ENCODE data around the gene ATAT1. TPM values are rescaled to one million over a fixed set of nuclear protein-coding genes. Genes with fewer than 3 reads are reported as not detected.
A peak's percentile ranks its signal among the peaks of the same experiment; 100 is the strongest.

ATAT1 gene
- total RNA-seq, 2 donors from 2014 or later, result 11.3 to 13.1 TPM

DNA sequence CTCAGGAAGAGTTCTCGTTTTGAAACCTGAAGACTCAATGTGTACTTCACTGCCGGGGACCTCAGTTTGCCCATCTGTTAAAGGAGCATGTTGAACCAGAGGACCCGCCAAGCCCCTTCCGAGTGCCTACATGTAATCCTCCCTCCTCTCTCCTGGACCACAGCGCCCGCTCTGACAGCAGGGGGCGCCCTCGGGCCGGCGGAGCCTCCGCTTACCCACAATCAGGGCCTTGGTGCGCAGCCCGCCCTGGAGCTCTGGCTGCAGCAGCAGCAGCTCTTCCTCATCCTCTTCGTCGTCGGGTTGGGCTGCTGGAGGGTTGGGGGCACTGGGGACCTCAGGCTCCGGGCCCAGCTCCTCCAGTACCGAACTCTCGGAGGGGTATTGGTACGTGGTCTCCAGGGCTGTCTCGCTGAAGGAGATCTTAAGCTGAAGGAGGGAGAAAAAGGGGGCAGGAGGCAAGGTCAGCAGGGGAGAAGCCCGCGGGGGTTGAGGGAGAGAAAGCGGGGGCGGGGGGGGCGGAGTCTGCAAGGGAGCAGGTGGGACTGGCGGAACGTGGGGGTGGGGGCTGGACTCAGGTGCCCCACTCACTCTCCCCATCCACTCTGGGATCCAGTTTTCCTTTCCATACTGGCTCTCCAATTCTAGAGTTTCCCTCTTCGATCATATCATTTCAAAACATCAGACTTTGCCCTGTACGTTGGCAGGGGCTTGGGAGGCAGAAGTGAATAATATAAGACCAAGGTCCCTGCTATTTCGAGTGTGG, 52.5 kb downstream of the ATAT1 start:
- intact Hi-C loops (cut with DNase I, micrococcal nuclease), result loop anchor here (2.0 to 10.0 kb wide), 4 partner anchors 43 to 206 kb away; partner anchors contain the start of genes DDR1 (in 1 of the 2), FLOT1 (in 1 of the 2), IER3 (in 1 of the 2) and TUBB (in 1 of the 2)
- ATAC-seq, result peak; percentile 88
- peak; percentile 83 to 89 for DNase-seq

DNA sequence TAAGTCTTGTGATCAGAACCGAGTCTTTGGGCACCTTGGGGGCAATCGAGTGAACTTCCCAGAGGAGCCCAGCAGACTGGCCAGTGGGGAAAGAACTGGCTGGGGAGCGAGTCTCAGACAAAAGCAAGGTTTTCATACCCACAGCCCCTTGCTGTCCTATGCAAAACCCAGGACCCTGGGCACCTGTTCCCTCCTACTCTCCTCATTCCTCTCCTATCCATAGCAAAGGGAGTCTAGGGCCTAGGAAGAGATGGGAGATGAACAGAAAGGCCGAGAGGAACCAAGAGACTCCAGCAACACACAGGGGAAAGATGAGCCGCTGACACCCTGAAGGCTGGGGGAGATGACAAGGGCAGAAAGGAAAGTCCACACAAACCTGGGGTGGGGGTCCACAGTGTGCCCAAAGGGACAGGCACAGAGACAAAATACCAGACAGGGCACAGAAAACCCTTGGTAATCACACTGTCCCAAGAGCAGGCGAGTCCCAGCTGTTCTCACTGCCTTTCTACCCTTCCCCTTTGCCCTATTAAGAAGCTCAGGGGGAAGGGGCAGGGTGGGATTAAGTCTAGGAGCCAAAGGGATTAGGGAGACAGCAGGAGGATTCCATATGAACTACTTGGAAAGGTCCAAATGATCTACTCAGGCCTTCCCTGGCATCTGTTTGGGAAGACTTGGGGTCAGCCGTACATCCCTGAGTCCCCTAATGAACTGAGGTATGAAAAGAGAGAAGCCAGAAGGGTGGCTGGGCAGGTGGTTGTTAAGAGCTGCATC, 53.3 kb downstream of the ATAT1 start:
- intact Hi-C loops (cut with DNase I, micrococcal nuclease), result loop anchor here (2.0 to 10.0 kb wide), 4 partner anchors 42 to 205 kb away; partner anchors contain the start of genes DDR1 (in 1 of the 2), FLOT1 (in 1 of the 2), IER3 (in 1 of the 2) and TUBB (in 1 of the 2)
- ATAC-seq, result no peak
- DNase-seq, result no peak

DNA sequence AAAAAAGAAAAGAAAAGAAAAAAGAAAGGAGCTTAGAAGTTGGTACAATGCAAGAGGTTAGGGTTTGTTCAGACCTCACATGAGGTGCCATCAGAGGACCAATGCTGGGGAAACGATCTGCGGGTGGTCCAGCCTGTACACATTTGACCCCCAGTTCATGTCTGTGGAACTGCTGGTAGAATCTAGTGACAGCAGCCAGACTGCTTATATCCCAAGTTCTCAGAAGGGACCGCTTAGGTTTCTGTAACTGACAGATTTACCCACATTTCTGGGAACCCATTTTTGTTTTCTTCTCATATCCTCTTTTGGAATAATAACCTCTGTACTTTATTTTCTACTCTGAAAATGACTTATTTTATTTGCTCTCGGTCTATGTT, 55.1 kb downstream of the ATAT1 start:
- DNase-seq, result no peak
- intact Hi-C loops (cut with DNase I, micrococcal nuclease), result no loop called here
- no peak for ATAC-seq

DNA sequence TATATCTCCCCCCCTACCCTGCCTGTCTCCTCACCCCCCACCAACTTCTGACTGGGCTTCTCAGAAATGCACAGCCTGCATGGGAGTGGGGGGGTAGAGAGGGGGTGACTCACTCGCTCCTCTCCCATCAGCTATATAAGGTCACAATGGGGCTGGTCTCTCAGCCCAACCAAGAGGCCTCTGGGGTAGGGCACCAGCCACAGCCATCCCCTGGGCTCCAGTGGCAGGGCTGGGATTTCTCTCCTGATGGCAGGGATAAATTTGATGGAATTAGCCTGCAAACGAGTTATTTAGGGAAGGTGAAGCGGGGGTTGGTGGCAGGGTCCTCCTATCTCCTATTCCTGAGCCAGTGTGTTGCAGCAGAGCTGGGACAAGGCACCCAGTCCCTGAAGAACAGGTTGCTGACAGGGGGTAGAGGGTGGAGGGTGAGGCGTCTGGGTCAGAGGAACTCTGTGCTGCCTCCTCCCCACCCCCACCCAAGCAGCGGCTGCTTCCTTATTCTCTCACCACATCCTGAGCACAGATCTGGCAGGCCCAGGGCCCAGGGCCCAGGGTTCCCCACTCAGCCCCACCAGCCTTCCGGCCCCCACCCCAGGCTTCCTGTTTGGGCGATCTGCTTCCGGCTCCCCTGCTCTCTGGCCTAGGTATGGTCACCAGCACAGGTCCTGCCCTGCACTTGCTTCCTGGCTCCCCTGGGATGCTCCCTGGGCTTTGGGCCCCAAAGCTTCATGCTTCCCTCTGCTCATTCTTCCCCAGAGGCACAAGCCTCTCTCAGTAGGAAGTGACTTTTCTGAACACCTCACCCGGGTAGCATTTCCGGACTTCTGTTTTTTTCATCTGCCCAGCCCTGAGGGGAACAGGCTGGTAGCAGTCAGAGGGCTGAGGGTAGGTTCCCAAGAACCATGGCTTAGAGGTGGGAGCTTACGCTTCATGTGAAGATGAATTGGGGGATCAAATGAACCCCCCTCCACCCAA, 55.8 kb downstream of the ATAT1 start:
- intact Hi-C loops (cut with DNase I, micrococcal nuclease), result no loop called here
- DNase-seq (peak; percentile 81 to 87), ATAC-seq (peak; percentile 24)

DNA sequence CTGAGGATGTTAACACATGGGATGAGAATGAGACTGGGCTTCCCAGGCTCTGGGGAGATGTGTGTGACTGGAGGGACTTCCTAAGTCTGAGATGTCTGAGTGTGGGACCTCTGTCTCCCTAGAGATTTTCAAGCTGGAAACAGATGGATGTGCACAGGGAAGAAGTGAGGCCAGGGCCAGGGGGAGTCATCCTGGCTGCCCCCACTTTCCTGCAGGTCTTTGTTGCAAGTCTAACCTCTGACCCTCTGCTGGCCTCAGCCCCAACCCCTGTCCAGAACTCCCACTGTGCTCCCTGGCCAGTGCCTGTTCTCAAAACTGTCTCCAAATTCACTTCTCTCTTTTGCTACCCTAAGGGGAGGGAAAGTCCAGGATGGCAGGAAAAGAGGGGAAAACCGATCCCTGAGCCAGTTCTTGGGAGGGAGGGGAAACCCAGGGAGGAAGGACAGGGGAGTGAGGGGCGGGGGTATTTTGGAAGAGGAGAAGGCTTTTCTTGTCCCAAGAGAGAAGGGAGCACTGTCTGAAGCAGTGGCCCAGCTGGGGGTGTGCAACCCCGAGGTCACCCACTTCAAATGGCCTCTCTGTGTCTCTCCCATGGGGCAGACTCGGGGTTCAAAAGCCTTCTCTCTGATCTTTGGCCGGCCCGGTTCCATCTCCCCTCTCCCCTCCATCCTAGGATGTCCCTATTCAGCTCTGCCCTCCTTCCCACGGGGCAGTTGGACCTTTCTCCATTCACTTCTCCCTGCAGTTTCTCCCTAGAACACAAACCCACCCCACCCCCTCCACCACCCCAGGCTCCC, 56.7 kb downstream of the ATAT1 start:
- intact Hi-C loops (cut with DNase I, micrococcal nuclease), result no loop called here
- ATAC-seq (no peak), DNase-seq (no peak)

DNA sequence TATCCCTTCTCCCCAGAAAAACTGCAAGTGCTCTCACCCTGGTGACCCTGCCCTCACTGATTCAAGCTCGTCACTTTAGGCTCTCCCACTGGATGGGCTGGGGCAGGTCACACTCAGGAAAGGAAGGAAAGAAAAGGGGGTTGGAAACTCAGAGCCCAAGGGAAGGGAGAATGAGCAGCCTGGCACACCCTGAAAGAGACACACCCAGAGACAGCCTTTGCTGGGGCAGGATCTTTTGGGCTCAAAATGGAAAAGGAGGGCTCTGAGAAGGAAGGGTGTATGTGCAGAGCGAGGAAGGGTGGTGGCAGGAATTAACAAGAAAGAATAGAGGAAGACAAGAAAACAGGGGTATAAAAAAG, 57.3 kb downstream of the ATAT1 start:
- no peak for ATAC-seq
- DNase-seq, result no peak
- intact Hi-C loops (cut with DNase I, micrococcal nuclease), result no loop called here

DNA sequence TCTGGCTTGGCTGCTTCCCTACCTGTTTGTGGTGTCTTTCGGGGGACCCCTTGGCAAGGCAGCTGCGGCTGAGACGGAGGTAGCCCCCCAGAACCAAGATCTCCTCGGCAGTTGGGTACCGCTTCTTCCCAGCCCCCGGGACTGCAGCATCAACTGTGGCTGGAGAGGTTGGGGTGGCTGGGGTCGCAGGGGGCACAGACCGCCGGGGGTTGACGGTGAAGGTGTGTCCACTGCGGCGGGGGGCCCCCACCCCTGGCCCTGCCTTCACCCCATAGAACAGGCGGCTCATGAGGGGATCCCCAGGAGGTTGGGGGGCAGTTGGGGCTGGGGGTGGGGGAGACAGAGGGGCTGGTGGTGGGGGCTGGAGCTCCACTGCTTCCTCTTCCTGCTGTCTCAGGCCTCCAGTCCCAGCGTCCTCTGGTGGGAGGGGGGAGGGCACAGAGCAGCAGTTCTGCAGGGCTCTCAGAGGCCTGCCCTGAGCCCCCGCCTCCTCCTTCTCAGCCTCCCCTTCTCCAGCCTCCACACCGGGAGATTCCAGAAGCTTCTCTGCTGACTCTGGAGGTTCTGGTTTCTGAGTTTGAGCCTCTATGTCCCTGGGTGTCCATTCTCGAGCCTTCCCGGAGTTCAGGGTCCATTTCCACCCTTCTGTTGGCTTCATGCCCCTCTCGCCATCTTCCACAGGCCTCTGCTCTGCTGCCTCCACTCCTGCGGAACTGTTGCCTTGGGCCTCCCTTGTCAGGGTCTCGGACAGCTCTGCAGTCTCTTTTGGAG, 57.9 kb downstream of the ATAT1 start:
- intact Hi-C loops (cut with DNase I, micrococcal nuclease), result no loop called here
- ATAC-seq (no peak), DNase-seq (peak; percentile 65 to 76)

DNA sequence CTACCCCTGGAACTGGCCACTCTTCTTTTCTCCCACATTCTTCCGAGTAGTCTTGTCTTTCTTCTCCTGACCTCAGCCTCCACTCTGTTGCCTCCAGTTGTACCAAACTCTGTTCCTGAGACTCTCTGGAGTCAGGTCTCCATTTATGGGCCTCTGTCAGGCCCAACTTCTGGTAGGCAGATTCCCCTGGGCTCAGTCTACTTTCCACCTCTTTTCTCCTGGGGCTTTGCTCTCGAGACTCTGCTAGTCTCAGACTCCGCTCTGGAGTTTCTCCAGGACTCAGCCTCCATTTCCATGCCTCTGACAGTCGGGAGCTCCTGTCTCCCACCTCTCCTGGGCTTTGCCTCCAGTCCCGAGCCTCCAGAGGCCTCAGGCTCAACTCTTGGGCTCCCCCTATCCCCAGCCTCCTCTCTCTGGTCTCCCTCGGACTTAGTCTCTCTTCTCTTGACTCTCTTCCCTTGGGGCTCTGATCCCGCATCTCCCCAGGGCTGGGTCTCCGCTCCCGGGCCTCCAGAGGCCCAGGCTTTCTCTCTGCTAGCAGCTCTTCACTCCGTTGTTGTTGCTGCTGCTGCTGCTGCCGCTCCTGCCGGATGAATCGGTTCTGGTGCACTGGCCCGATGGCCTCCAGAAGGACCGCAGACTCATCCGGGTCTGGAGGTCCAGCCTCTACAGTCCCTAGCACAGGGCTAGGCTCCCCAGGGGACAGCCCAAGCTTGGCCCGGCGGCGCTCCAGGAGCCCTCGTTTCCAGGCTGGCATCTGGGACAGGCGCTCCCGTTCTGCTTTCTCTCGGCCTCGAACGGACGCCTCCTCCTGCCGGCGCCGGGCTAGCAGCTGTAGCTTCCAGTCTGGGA, 58.7 kb downstream of the ATAT1 start:
- intact Hi-C loops (cut with DNase I, micrococcal nuclease), result no loop called here
- ATAC-seq, result no peak
- peak in 1 of 2 donors; percentile 32 for DNase-seq

DNA sequence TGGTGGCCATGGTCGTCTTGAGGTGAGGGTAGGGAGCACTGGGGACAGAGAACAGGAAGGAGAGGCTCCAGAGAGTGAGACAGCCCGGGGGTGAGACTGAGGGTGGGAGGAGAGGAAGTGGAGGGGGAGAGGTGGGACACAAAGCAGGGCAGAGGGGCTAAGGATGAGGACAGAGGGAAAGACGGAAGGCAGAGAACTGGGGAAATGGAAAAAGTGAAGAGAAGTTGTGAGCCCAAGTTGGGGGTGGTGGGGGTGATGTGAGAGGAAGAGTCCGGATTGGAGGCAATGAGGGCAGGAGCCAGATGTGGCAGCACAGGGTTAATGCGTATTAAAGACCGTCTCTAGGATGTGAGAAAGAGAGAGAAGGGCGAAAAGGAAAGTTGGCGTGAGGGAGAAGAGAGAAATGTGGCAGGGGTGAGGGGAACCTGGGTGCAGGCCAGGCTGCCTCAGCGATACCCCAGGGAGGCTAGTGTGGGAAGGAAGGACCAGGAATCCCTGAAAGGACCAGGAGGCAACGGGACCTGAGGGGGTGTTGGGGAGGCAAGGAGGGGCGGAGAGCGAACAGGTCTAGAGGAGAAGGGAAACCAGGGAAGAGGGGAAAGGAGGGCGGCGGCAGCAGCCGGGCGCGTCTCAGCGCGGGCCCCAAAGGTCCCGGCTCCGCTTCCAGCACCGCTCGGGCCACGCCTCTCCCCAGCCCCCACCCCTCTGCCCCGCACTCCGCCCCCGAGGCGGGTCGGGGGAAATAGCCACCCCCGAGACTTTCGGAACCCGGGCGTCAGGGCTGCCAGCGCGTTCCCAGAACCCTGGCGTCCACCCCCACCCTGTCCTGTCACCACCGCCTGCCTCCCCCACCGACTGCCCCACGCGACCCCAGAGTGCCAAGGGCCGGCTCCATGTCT, 59.6 kb downstream of the ATAT1 start, which contains the start of gene PPP1R18:
Gene PPP1R18 (minus strand): TSS at position 637 of the 899 bp plus-strand sequence. CDS start 627 bp downstream, at position 10.
- DNase-seq, result peak; percentile 77 to 79
- intact Hi-C loops (cut with DNase I, micrococcal nuclease), result no loop called here
- peak; percentile 35 for ATAC-seq

DNA sequence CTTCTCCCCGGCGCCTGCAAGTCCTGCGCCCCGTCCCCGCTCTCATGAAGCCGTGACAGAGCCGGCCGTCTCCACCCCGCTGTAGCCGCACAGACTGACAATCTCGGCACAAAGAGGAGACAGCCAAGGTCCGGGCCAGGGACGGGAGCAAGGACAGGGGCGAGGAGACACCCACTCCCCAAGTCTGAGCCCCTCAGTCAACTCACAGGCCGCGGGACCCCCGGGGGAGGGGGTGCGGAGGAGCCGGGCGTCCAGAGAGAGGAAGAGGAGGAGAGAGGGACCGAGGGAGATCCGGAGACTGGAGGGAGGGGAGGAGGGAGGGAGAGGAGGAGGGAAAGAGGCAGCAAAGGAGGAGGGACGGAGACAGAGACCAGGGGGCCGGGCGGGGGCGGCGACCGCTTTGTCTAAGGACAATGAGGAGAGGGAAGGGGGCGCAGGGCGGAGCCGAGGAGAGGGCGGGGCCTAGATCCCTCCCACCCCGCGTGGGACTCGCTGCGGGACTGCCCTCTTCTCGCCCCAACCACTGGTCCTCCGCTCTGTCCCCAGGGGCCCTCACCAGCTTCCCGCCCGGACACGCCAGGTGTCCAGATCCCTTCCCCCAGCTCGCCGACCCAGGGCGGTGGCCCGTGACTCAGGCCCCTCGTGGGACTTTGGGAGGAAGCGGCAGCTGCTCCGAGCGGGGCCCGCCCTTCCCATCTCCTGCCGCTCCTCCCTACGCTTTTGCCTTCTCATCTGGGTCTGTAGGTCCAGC, 60.4 kb downstream of the ATAT1 start:
- intact Hi-C loops (cut with DNase I, micrococcal nuclease), result no loop called here
- DNase-seq, result peak; percentile 88 to 93
- peak; percentile 53 for ATAC-seq

DNA sequence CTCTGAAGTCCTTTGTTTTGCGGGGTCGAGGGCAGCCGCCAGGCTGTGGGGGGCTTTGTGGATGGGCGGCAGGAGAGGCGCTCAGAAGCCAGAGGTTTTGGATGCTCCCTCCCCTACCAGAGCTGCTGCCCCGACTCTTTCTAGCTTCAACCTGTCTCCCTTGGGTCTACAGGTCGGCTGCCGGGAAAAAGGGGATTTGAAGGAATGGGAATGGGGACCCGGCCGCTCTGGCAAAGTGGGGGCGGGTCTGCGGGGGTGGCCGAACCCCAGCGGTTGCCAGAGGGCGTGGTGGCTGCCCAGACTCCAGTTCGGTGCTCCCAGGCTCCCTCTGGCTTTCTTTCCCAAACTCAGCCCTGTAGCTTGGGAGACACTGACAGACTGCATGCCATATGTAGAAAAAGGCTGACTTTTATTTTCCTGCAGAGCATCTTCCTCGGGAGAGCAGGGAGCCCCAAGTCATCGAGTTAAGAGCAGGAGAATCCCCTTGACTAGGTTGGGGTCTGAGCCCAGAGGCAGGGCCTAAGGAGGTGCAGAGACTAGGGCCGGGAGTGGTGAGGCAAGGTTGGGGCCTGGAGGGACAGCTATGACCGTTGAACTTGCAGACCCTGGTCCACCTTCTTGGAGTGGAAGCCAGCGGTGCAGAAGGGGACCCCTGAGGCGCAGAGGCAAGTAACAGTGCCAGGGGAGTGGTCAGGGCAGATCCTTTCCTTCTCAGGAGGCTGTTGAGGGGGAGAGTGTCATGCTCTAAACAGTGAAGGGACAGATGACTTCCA, 61.2 kb downstream of the ATAT1 start:
- DNase-seq, result peak in 1 of 2 donors; percentile 33
- intact Hi-C loops (cut with DNase I, micrococcal nuclease), result no loop called here
- ATAC-seq, result no peak

DNA sequence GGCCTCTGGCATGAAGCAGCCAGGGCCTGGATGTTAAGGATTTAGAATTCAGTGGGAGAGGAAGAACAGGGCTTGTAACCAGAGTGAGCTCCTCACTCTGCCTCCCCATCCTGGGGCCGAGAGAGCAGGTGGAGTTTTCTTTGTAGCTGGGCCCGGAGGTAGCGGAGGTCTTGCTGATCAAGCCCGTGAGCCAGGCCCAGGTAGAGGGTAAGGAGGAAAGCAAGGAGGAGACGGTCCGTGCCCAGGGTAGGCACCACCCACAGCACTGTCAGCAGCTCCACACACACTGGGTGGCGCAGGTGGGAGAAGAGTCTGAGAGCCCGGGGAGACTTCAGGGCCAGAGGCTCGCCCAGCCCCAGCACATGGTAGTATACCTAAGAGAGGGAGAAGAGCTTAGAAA, 61.9 kb downstream of the ATAT1 start:
- intact Hi-C loops (cut with DNase I, micrococcal nuclease), result no loop called here
- ATAC-seq (no peak), DNase-seq (peak in 1 of 2 donors; percentile 38)

DNA sequence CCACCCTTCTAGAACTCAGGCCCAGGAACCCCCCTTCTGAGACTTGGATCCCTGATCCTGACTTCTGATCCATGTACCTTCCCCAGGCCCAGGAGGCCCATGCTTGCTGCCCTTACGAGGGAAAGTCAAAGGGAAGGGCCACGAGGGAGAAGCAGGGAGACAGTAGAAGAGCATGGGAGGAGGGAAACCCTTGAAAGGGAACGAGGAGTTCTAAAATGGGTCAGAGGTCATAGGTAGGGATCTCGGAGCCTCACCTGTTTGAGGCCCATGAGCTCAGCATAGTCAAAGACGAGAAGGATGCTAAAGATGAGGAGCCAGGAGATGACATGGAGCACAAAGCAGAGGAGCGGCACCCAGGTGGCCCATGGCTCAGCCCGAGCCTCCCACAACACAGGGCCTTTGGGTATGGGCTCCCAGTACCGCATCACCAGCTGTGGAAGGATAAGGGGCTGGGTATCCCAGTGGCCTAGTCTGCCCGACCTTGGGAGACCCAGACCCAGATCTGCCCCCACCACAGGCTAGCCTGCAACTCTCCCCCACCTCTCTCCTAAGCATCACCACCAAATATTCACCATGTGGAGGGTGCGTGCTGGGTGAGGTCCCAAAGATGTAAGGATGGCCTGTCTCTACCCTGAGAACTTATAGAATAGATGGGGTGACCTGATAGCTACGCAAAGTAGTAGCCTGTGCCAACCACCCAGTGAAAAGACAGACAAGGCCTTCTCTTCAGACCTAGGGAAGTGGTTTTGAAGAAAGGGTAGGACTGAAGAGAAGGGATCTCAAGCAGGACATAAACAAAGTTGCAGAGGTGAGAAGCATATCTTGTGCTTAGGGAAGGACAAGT, 62.6 kb downstream of the ATAT1 start:
- intact Hi-C loops (cut with DNase I, micrococcal nuclease), result no loop called here
- ATAC-seq (no peak), DNase-seq (no peak)

Data from left colon (tissue), 2 donors.